ENCODE measurements around the gene CDC42BPA. TPM values are rescaled to one million over a fixed set of nuclear protein-coding genes. Genes with fewer than 3 reads are reported as not detected.

Gene CDC42BPA
- total and polyA plus RNA-seq, 2 donors (not counting 3 experiments of a cell fraction or from before 2014, with no cell fraction given), result 26.1 to 92.6 TPM

DNA sequence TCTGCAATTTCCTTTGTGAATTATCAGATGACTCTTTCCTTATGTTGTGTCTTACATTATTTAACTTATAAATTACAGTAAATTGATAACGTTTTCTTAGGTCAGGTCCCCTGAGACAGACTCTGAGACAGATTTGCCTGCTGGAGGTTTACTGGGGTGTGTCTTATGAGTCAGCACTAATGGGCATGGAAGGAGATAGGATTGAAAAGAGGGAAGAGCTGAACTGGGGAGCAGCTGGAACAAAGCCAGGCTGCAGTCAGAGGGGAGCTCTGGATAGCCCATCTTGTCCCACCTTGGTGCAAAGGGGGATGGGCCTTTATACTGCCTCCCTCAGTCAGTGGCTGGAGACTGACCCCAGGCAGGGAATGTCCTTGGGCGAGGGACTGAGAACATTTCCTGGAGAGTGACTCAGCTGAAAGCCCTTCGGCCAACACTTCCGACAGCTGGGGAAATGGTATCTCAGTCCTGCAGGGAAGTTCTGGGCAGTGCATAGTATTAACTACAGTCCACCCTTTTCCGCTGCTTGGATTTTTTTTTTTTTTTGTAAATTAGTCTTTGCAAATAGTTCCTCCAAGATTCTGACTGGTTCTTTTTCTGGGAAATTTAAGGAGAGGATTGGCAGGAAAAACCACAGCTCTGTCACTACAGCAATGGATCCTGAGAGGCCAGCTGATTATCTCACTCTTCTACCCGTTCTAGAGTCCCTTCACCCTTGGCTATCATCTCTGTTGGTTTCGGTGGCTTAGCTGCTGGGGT lies 39.1 kb upstream of the CDC42BPA start:
- TF ChIP-seq, protein P1, sequence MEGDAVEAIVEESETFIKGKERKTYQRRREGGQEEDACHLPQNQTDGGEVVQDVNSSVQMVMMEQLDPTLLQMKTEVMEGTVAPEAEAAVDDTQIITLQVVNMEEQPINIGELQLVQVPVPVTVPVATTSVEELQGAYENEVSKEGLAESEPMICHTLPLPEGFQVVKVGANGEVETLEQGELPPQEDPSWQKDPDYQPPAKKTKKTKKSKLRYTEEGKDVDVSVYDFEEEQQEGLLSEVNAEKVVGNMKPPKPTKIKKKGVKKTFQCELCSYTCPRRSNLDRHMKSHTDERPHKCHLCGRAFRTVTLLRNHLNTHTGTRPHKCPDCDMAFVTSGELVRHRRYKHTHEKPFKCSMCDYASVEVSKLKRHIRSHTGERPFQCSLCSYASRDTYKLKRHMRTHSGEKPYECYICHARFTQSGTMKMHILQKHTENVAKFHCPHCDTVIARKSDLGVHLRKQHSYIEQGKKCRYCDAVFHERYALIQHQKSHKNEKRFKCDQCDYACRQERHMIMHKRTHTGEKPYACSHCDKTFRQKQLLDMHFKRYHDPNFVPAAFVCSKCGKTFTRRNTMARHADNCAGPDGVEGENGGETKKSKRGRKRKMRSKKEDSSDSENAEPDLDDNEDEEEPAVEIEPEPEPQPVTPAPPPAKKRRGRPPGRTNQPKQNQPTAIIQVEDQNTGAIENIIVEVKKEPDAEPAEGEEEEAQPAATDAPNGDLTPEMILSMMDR (IDR thresholded peaks at IDR 0.05; ENCODE audit: extremely low read depth in 1 of 2, insufficient read depth in 1 of 2, low read depth in 1 of 2, low read length in 2 of 2), result no peak
- peak; percentile 77 for TF ChIP-seq POLR2A (IDR thresholded peaks at IDR 0.05; ENCODE audit: low read depth, low read length)
- TF ChIP-seq JUN (IDR thresholded peaks at IDR 0.05; ENCODE audit: borderline replicate concordance, insufficient read depth, insufficient read length, low read depth), result peak; percentile 96
- TF ChIP-seq, protein P2, sequence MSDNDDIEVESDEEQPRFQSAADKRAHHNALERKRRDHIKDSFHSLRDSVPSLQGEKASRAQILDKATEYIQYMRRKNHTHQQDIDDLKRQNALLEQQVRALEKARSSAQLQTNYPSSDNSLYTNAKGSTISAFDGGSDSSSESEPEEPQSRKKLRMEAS (IDR thresholded peaks at IDR 0.05; ENCODE audit: insufficient read depth, insufficient read length), result no peak
- peak; percentile 98 for TF ChIP-seq POLR2AphosphoS5 (IDR thresholded peaks at IDR 0.05; ENCODE audit: insufficient read depth, low read depth, low read length)
- peak; percentile 95 for TF ChIP-seq FOS (IDR thresholded peaks at IDR 0.05; ENCODE audit: borderline replicate concordance, insufficient read depth, low read length)
- TF ChIP-seq GATA2 (IDR thresholded peaks at IDR 0.05; ENCODE audit: insufficient read depth, insufficient read length, low read depth, low read length), result peak; percentile 83
- peak overlapping the region in 1 of 3 experiments; percentile 36 for H3K4me3 ChIP-seq (replicated peaks in 1 of 3; ENCODE audit: insufficient read depth in 1 of 3, low read depth in 1 of 3, low read length in 3 of 3)
- H3K9ac ChIP-seq (replicated peaks; ENCODE audit: extremely low read depth, insufficient read depth, low read length), result peak overlapping the region; percentile 62
- H3K9me3 ChIP-seq (replicated peaks; ENCODE audit: control insufficient read depth, insufficient read depth, low read length), result no peaks in the 10 kb centered on the region
- dilution Hi-C loops (cut with MboI; ENCODE audit: extremely low pct_ligation_motif_present, low sequenced_read_pairs) (no loop called here), intact Hi-C loops (cut with micrococcal nuclease) (loop anchor here (1.0 to 2.0 kb wide), 5 partner anchors 13 to 223 kb away; partner anchors contain the start of gene CDC42BPA)
- DNase-seq (ENCODE audit: low read depth, low spot score) (peak; percentile 96), FAIRE-seq (peak; percentile 98)
- CTCF ChIA-PET, result interaction anchor here (0.7 to 2.3 kb wide), 10 partner anchors 10 to 123 kb away, joined by 3 to 20 read pairs (median 4); partner anchors contain the start of gene CDC42BPA
- no peaks in the 10 kb centered on the region for H3K79me2 ChIP-seq (ENCODE audit: control insufficient read depth, insufficient read depth, low read length)
- POLR2A ChIA-PET, result interaction anchor here (0.7 to 2.9 kb wide), 7 partner anchors 12 to 136 kb away, joined by 3 to 15 read pairs (median 6); partner anchors contain the start of gene CDC42BPA
- no peaks in the 10 kb centered on the region for H3K27me3 ChIP-seq (ENCODE audit: control insufficient read depth in 2 of 2, insufficient read depth in 2 of 2, low read length in 2 of 2)
- no peaks in the 10 kb centered on the region for H3K9me1 ChIP-seq (replicated peaks; ENCODE audit: control insufficient read depth, extremely low read depth, insufficient read depth, low read length)
- peak overlapping the region; percentile 68 for H3K4me2 ChIP-seq (ENCODE audit: insufficient read depth, low read length)
- peak overlapping the region; percentile 96 for H3K27ac ChIP-seq (ENCODE audit: insufficient read depth, low read depth, low read length)
- no peaks in the 10 kb centered on the region for H3K36me3 ChIP-seq (ENCODE audit: control insufficient read depth in 2 of 2, extremely low read depth in 1 of 2, insufficient read depth in 2 of 2, low read length in 2 of 2)
- peaks cover 37% of the 10 kb centered on the region for H3K4me1 ChIP-seq (ENCODE audit: control insufficient read depth, extremely low read depth, insufficient read depth, low read length)
- BruUV-seq (replicated peaks), result TSS peak; percentile 81
- H2AFZ ChIP-seq (ENCODE audit: low read depth, low read length), result peak overlapping the region; percentile 37
- H4K20me1 ChIP-seq (replicated peaks; ENCODE audit: control insufficient read depth, extremely low read depth, insufficient read depth, low read length), result no peaks in the 10 kb centered on the region

Measured in endothelial cell of umbilical vein (primary cell).